SU-DHL-6 (cell line): Measurements from ENCODE around the gene PTPRC.

Experiments
- EZH2phosphoT487 ChIP-seq: fragments of 200-600 bp; sonication (generic), shearing (Covaris generic); conservative IDR thresholded peaks from 2 replicates; pipeline ENCODE4 v1.6.1; 2018; ENCODE audit warnings: mild to moderate bottlenecking, antibody characterized with exemption, low read length, moderate library complexity, mixed read lengths
- TF ChIP-seq, protein P1 (sequence below): fragments of 200-600 bp; sonication (generic); IDR thresholded peaks from one replicate; pipeline ENCODE4 v1.5.1; 2017; ENCODE audit warnings: antibody characterized with exemption, mild to moderate bottlenecking, low read length, moderate library complexity; ENCODE audit not compliant: insufficient read depth, poor library complexity, severe bottlenecking

DNA sequence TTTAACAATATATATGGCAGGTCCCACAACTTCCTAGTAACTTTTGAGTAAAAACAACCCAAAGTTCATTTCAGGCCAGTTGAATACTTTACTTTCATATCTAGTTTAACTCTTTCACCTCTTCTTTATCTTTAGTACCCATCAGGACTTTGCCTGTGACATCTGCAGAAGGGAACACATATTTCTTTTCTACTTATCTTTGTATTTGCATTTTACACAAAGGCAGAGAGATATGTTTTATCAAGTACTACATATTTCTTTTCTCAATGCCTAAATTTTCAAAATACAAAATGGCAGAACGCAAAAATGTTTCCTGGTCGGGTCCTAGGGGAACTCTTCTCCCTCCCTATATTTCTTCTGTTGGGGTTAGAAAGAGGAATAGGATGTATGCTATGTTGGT lies 6.8 kb upstream of the PTPRC start:
- TF ChIP-seq, protein P1, sequence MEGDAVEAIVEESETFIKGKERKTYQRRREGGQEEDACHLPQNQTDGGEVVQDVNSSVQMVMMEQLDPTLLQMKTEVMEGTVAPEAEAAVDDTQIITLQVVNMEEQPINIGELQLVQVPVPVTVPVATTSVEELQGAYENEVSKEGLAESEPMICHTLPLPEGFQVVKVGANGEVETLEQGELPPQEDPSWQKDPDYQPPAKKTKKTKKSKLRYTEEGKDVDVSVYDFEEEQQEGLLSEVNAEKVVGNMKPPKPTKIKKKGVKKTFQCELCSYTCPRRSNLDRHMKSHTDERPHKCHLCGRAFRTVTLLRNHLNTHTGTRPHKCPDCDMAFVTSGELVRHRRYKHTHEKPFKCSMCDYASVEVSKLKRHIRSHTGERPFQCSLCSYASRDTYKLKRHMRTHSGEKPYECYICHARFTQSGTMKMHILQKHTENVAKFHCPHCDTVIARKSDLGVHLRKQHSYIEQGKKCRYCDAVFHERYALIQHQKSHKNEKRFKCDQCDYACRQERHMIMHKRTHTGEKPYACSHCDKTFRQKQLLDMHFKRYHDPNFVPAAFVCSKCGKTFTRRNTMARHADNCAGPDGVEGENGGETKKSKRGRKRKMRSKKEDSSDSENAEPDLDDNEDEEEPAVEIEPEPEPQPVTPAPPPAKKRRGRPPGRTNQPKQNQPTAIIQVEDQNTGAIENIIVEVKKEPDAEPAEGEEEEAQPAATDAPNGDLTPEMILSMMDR = no peak
- TF ChIP-seq EZH2phosphoT487 = no peak
